Limb (tissue), 2 donors: Measurements from ENCODE around the gene ARHGAP42.
A peak's percentile ranks its signal among the peaks of the same experiment; 100 is the strongest.
"Not testable (repeated sequence)": the region's sequence is repeated elsewhere in the genome, so short reads cannot be mapped to it uniquely, and the experiment has no call there.

ENCODE experiments used
- DNase-seq, 2 donors: peaks; one replicate each; pipeline ENCODE4 v3.0.0-alpha.2; 2016; ENCODE audit errors: extremely low spot score in 2 of 2

Gene ARHGAP42

GRCh38 chr11:100964435-100964834, 277.3 kb downstream of the ARHGAP42 start:
- DNase-seq = no peak

- DNase-seq = no peak
Observed at GRCh38 chr11:100965346-100965745, 278.3 kb downstream of the ARHGAP42 start.

- DNase-seq = no peak
Observed at GRCh38 chr11:100966366-100966765, 279.3 kb downstream of the ARHGAP42 start.

- DNase-seq = no peak
Observed at GRCh38 chr11:100969008-100969407, 281.9 kb downstream of the ARHGAP42 start.

GRCh38 chr11:100970283-100971164, 283.4 kb downstream of the ARHGAP42 start:
- no peak for DNase-seq

- DNase-seq = no peak
Observed at GRCh38 chr11:100972046-100972445, 285.0 kb downstream of the ARHGAP42 start.

- DNase-seq = no peak
Observed at GRCh38 chr11:100978442-100978841, 291.4 kb downstream of the ARHGAP42 start.

- no peak for DNase-seq
Observed at GRCh38 chr11:100978939-100979338, 291.9 kb downstream of the ARHGAP42 start.

GRCh38 chr11:100980156-100980555, 293.1 kb downstream of the ARHGAP42 start:
- peak in 1 of 2 donors; percentile 15 for DNase-seq

- no peak for DNase-seq
Observed at GRCh38 chr11:100981196-100981824, 294.2 kb downstream of the ARHGAP42 start.

- no peak for DNase-seq
Observed at GRCh38 chr11:100984668-100985067, 297.6 kb downstream of the ARHGAP42 start.

GRCh38 chr11:100990931-100991330, 303.8 kb downstream of the ARHGAP42 start:
- DNase-seq = no peak

- no peak for DNase-seq
Observed at GRCh38 chr11:100991541-100991940, 304.5 kb downstream of the ARHGAP42 start.

- no peak for DNase-seq
Observed at GRCh38 chr11:100994966-100995365, 307.9 kb downstream of the ARHGAP42 start.

- no peak for DNase-seq
Observed at GRCh38 chr11:100999756-101000155, 312.7 kb downstream of the ARHGAP42 start.

- no peak for DNase-seq
Observed at GRCh38 chr11:101003468-101003867, 316.4 kb downstream of the ARHGAP42 start.

GRCh38 chr11:101008961-101009689, 322.0 kb downstream of the ARHGAP42 start:
- DNase-seq = no peak

GRCh38 chr11:101009690-101010055, 322.6 kb downstream of the ARHGAP42 start:
- DNase-seq = no peak

- no peak for DNase-seq
Observed at GRCh38 chr11:101010899-101011298, 323.8 kb downstream of the ARHGAP42 start.

GRCh38 chr11:101011881-101012280, 324.8 kb downstream of the ARHGAP42 start:
- no peak for DNase-seq

GRCh38 chr11:101013702-101014101, 326.6 kb downstream of the ARHGAP42 start:
- not testable (repeated sequence) for DNase-seq

- no peak for DNase-seq
Observed at GRCh38 chr11:101014600-101015285, 327.7 kb downstream of the ARHGAP42 start.
